Activated T-helper 1 cell treated with anti-CD3 and anti-CD28 coated beads, Interleukin-2, amount 50 U/mL, for 16 hours (primary cell): Measurements from ENCODE around the gene HOTAIR.

ENCODE experiments used
- DNase-seq, 2 donors: peaks; one replicate each; pipeline ENCODE4 v3.0.0-alpha.2; 2020; ENCODE audit warnings: low read depth in 1 of 2, low spot score in 1 of 2

Gene HOTAIR

DNA sequence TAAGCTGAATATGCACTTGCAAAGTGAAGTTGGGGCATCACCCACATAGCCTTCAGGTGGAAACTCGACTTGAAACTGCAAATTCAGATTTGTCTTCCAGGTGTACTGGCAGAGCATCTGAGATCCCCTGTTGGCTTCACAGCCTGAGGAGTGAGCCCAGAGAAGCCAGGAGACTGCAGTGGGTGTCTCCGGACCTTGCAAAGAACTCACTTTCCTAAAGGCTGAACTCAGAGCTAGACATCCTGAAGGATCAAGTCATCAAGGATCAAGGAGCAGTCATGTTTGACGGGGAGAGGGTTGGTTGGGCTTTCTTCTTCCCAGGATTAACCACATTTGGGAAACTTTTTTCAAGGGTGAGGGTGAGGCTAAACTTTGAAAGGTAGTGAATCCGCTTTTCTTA, 45.2 kb downstream of the HOTAIR start:
- DNase-seq, result no peak

DNA sequence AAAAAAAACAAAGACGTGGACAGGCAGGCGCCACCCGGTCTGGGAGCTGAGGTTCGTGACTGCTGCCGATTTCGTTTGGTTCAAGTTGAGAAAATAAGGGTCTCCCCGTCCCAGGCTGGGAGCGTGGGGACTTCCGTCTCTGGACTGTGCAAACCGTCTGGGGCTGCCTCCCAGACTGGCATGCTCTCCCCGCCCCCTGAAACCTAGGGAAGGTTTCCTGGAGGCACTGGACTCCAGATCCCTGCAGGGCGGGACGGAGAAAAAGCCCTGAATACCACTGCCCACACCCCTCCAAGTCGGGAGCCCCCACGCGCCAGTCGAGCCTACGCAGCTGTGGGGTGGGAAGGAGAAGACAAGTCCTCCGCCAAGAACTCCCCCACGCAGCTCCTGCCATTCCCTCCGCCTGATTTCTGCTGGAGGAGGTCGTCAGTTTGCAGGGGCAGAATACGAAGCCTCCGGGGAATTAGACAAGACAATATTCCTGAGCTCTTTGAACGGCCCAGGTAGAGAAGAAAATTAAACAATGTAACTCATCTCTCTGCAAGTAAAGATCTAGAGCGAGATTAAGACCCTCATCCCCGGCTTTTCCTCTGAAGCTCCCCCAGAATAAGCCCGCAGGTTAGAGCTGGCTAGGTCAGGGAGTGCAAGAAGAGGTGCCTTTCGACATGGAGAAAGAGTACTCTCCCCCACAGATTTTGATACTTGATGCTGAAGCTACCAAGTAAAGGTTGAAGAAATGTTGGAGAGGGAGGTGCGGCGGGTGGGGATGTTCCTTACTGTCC, 46.5 kb downstream of the HOTAIR start:
- no peak for DNase-seq

DNA sequence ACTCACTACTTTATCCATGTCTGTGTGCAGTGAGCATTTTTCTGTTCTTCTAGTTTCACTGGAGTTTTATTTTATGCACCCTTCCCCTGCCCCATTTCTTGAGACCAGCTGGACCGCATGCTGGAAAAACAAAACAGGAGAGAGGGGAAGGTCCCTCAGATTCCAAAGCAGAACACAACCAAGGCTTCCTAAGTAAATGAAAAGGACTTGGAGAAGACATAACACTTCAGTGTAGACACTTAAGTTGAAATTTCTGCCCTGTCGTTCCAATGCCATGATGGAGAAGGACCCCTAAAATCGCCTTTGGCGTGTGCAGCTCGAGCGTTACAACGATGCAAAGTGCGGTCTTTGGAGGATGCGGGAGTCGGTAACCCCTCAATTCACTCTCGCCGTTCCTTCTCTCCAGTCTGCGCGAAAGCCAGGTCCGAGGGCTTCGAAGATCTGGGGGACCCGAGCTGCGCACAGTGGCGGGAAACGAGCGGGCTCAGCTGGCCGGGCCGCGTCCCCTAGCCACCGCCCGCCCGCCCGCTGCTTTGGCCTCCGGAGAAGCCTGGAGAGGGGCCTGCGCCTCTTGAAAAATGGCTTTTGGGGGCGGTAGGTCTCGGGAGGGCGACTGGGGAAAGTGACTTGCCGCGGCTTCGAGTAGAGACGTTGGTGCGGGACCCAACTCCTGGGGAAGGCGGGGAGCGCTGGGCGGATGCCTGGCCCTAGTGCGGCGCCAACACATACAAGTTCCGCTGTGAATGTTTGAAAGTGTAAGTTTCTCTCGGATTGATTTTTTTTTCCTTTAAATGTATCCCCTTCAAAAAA, 47.3 kb downstream of the HOTAIR start:
- DNase-seq, result no peak

DNA sequence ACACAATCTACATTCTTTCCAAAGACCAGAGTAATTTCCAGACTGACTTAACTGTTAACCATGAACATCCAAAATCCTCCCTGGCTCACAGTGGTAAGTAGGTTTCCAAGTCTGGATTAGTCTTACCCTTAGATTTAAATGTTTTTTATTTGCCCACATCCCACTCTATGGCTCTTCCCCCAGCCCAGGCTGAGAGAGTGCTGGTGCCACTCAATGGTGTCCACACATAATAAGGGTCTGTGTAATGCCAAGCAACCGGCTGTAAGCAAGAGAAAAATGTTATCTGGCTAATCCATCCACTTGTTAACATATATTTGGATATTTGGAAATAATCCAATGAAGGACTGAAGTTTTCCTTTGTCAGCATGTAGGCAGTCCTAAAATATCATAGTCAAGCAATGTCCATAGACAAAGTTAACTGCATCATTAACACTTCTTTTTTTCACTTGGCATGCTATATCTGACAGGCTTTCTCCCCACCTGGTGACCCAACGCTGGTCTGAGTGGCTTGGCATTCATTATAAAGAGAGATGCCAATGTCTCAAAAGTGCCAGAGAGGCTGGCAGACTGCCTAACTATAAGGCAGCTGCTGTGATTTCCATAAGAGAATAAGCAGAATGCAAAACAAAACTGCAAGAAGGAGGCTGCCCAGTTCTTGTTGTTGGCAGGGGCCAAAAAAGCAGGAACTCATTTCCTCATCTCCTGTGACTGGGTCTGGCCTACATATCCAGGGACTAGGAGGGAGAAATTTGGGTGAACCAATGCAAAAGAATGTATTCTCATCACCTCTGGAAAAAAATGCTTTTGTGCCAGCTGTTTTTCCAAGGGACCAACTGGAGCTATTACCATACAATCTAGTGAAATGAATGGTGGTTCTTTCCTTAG, 50.0 kb downstream of the HOTAIR start:
- no peak for DNase-seq

DNA sequence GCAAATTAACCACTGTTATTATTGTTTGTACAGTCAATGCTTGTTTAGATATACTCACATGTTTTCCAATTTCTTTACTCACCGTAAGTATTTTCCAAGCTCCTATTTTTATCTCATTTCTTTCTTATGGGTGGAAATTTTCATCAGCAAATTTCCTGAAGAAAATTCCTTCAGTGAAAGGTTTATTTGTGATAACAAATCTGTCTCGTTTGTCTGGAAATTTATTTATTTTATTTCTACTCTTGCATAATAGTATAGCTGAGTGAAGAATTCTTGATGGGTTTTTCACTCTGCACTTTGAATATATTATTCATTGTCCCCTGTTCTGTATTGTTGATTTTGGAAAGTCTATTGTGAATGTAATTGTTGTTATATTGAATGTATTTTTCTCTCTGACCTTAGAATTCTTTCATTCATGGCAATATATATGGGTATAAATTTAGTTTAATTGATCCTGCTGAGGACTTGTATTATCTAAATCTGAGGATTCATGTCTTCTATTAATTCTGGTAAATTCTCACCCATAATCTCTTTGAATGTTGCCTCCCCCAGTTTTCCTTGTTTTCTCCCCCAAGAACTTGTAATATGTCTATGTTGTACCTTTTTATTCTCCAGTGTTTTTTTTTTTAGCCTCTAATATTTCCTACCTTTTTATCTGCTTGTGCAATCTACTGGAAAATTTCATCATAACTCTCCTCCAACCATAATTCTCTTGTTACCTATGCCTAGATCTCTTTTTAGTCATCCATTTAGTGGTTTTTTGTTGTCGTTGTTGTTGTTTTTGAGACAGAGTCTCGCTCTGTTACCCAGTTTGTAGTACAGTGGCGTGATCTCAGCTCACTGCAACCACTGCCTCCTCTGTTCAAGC, 57.7 kb downstream of the HOTAIR start:
- DNase-seq, result no peak
